Endothelial cell of umbilical vein (primary cell): ENCODE measurements around the gene PPP1R15B. TPM values are rescaled to one million over a fixed set of nuclear protein-coding genes. Genes with fewer than 3 reads are reported as not detected.

Experiments used
- BruUV-seq: library from RNA; stranded (reverse); fragments of 400-500 nt; replicated peaks from 2 replicates; lab custom pipeline; 2021; lab: Mats Ljungman, UMichigan
- CTCF ChIA-PET: fragments of 300-600, 350-600 bp; sonication (Branson Sonifier 250); formaldehyde crosslinking; loops from one replicate; lab custom pipeline; 2021; ENCODE audit warnings: antibody characterized with exemption, inconsistent platforms; lab: Charles Lee
- POLR2A ChIA-PET: fragments of 300-600, 350-600 bp; sonication (Branson Sonifier 250); formaldehyde crosslinking; loops from one replicate; lab custom pipeline; 2021; ENCODE audit warnings: antibody characterized with exemption, inconsistent platforms; lab: Charles Lee
- DNase-seq: peaks from one replicate; pipeline ENCODE4 v3.0.0-alpha.2; 2011; ENCODE audit warnings: low read depth, low spot score
- FAIRE-seq: peaks from 2 replicates; lab custom pipeline; 2011; peaks lifted over from hg19 to GRCh38; lab: Jason Lieb, UNC
- H2AFZ ChIP-seq: 2 replicates; pipeline ENCODE4 v1.6.0; 2012; ENCODE audit warnings: low read depth, low read length, control low read depth, inconsistent platforms
- H3K27ac ChIP-seq: 2 replicates; pipeline ENCODE4 v1.5.1; 2011; ENCODE audit warnings: low read depth, mild to moderate bottlenecking, control low read depth, low read length, moderate library complexity; ENCODE audit not compliant: insufficient read depth
- H3K27me3 ChIP-seq, 2 experiments: 2 replicates each; pipeline versions ENCODE4 v1.6.0 to v1.6.1; 2011; ENCODE audit warnings: low read length in 2 of 2, mixed read lengths in 1 of 2; ENCODE audit not compliant: control insufficient read depth in 2 of 2, insufficient read depth in 2 of 2
- H3K36me3 ChIP-seq, 2 experiments: 2 replicates in 1 of 2; 3 replicates in 1 of 2; pipeline ENCODE4 v1.5.1; 2011; ENCODE audit warnings: low read length in 2 of 2, mild to moderate bottlenecking in 1 of 2, moderate library complexity in 1 of 2; ENCODE audit not compliant: control insufficient read depth in 2 of 2, insufficient read depth in 2 of 2; ENCODE audit errors: extremely low read depth in 1 of 2
- H3K4me1 ChIP-seq: 3 replicates; pipeline ENCODE4 v1.5.1; 2011; ENCODE audit warnings: mild to moderate bottlenecking, low read length; ENCODE audit not compliant: control insufficient read depth, insufficient read depth; ENCODE audit errors: extremely low read depth
- H3K4me2 ChIP-seq: 2 replicates; pipeline ENCODE4 v1.6.1; 2011; ENCODE audit warnings: low read length, control low read depth, mixed read lengths; ENCODE audit not compliant: insufficient read depth
- H3K4me3 ChIP-seq, 3 experiments: fragments of 200-600 bp in 1 of 3; sonication (generic), shearing (Covaris generic) in 1 of 3; replicated peaks in 1 of 3; 2 replicates each; pipeline ENCODE4 v1.5.1; 2011 to 2016; ENCODE audit warnings: control low read depth in 3 of 3, low read length in 3 of 3, mild to moderate bottlenecking in 2 of 3, inconsistent platforms in 1 of 3, low read depth in 1 of 3, moderate library complexity in 1 of 3; ENCODE audit not compliant: insufficient read depth in 1 of 3
- H3K79me2 ChIP-seq: 2 replicates; pipeline ENCODE4 v1.6.0; 2012; ENCODE audit warnings: low read length, inconsistent platforms; ENCODE audit not compliant: control insufficient read depth, insufficient read depth
- H3K9ac ChIP-seq: replicated peaks from 2 replicates; pipeline ENCODE3; 2011; ENCODE audit warnings: low read length, control low read depth; ENCODE audit not compliant: insufficient read depth; ENCODE audit errors: extremely low read depth
- H3K9me1 ChIP-seq: replicated peaks from 3 replicates; pipeline ENCODE4 v1.6.0; 2011; ENCODE audit warnings: mild to moderate bottlenecking, low read length; ENCODE audit not compliant: control insufficient read depth, insufficient read depth; ENCODE audit errors: extremely low read depth
- H3K9me3 ChIP-seq: replicated peaks from 2 replicates; pipeline ENCODE4 v1.5.1; 2012; ENCODE audit warnings: low read length, inconsistent platforms; ENCODE audit not compliant: control insufficient read depth, insufficient read depth
- H4K20me1 ChIP-seq: replicated peaks from 2 replicates; pipeline ENCODE3; 2011; ENCODE audit warnings: mild to moderate bottlenecking, low read length; ENCODE audit not compliant: control insufficient read depth, insufficient read depth; ENCODE audit errors: extremely low read depth
- CTCF ChIP-seq, 2 donors: IDR thresholded peaks; 1 replicate in 1 of 2; 2 replicates in 1 of 2; pipeline ENCODE4 v1.5.1; 2011; ENCODE audit warnings: low read length in 2 of 2, mild to moderate bottlenecking in 2 of 2, moderate library complexity in 2 of 2, control low read depth in 1 of 2, inconsistent platforms in 1 of 2, low read depth in 1 of 2; ENCODE audit not compliant: insufficient read depth in 1 of 2; ENCODE audit errors: extremely low read depth in 1 of 2
- EZH2 ChIP-seq: IDR thresholded peaks from 2 replicates; pipeline ENCODE4 v1.6.1; 2012; ENCODE audit warnings: borderline replicate concordance, low read depth, mild to moderate bottlenecking, moderate library complexity, low read length, inconsistent platforms; ENCODE audit not compliant: severe bottlenecking
- FOS ChIP-seq: IDR thresholded peaks from 2 replicates; pipeline ENCODE4 v1.6.1; 2011; ENCODE audit warnings: mild to moderate bottlenecking, low read length, moderate library complexity, borderline replicate concordance; ENCODE audit not compliant: insufficient read depth
- GATA2 ChIP-seq: IDR thresholded peaks from 2 replicates; pipeline ENCODE4 v1.7.0; 2011; ENCODE audit warnings: low read depth, mild to moderate bottlenecking, moderate library complexity, mixed read lengths, low read length; ENCODE audit not compliant: insufficient read length, insufficient read depth
- JUN ChIP-seq: IDR thresholded peaks from 2 replicates; pipeline ENCODE4 v1.6.1; 2011; ENCODE audit warnings: borderline replicate concordance, low read depth; ENCODE audit not compliant: insufficient read length, insufficient read depth
- MAX ChIP-seq: IDR thresholded peaks from 2 replicates; pipeline ENCODE4 v1.6.1; 2011; ENCODE audit not compliant: insufficient read depth, insufficient read length
- MYC ChIP-seq: IDR thresholded peaks from one replicate; pipeline ENCODE4 v1.6.1; 2011; ENCODE audit warnings: mild to moderate bottlenecking, low read depth, low read length
- POLR2A ChIP-seq: IDR thresholded peaks from 2 replicates; pipeline ENCODE4 v1.6.1; 2012; ENCODE audit warnings: low read depth, mild to moderate bottlenecking, control low read depth, low read length
- POLR2AphosphoS5 ChIP-seq: IDR thresholded peaks from 2 replicates; pipeline ENCODE4 v1.6.1; 2012; ENCODE audit warnings: low read depth, mild to moderate bottlenecking, control low read depth, low read length, moderate library complexity; ENCODE audit not compliant: insufficient read depth
- dilution Hi-C: fragments of 300-500 bp; cut with MboI; formaldehyde crosslinking; loops from one replicate; pipeline ENCODE4 v1.15.0; 2019; ENCODE audit warnings: low sequenced_read_pairs; ENCODE audit not compliant: extremely low pct_ligation_motif_present
- intact Hi-C: fragments of 100-400 bp; cut with micrococcal nuclease; formaldehyde crosslinking; loops from one replicate; pipeline ENCODE4 v1.10.0; 2022
- polyA plus RNA-seq, 4 experiments: library from polyadenylated mRNA; depleted of rRNA in 3 of 4; stranded (reverse) in 3 of 4; unstranded in 1 of 4; fragments of >200 nt; gene quantifications; 2 replicates each; pipeline versions ENCODE4 v1.2.1 to v1.2.3, GENCODE V29; 2011 to 2012; ENCODE audit warnings: missing spikeins in 1 of 4
- total RNA-seq: library from RNA; stranded (reverse); gene quantifications from 2 replicates; pipeline ENCODE4 v1.2.3, GENCODE V29; 2021

Gene PPP1R15B
- total and polyA plus RNA-seq, 2 donors (not counting 3 experiments of a cell fraction or from before 2014, with no cell fraction given), result 16.8 to 39.8 TPM

GRCh38 chr1:204415351-204415750, 3.7 kb upstream of the PPP1R15B start:
- DNase-seq (no peak), FAIRE-seq (no peak)
- Histone ChIP-seq H3K9me1 (no peaks in the 10 kb centered on the region), H3K9me3 (no peaks in the 10 kb centered on the region), H3K4me3 (no peak overlapping the region), H2AFZ (no peak overlapping the region), H3K27me3 (no peaks in the 10 kb centered on the region), H3K4me1 (peaks cover 28% of the 10 kb centered on the region), H3K36me3 (no peaks in the 10 kb centered on the region), H3K9ac (no peak overlapping the region), H3K4me2 (no peak overlapping the region), H4K20me1 (no peaks in the 10 kb centered on the region), H3K27ac (no peak overlapping the region), H3K79me2 (peaks cover 12% of the 10 kb centered on the region)
- TF ChIP-seq POLR2A (no peak), MYC (no peak), FOS (no peak), CTCF (IDR thresholded peaks at IDR 0.05; ENCODE audit: extremely low read depth in 1 of 2, insufficient read depth in 1 of 2, low read depth in 1 of 2, low read length in 2 of 2) (no peak), MAX (no peak), GATA2 (no peak), JUN (no peak), EZH2 (no peak), POLR2AphosphoS5 (no peak)
- intact Hi-C loops, result no loop called here
- ChIA-PET CTCF (interaction anchor here (3.2 to 3.9 kb wide), 2 partner anchors 16 to 17 kb away, joined by 12 to 24 read pairs; no protein-coding TSS in a partner anchor), POLR2A (no interaction called here)
- BruUV-seq, result no TSS peak
- dilution Hi-C loops, result no loop called here
